GM21576 (cell line): ENCODE measurements around the gene ZBTB45.

Experiments
- ATAC-seq: cut with Tn5 transposase; IDR thresholded peaks from one replicate; pipeline ENCODE4 v1.9.1; 2021; ENCODE audit warnings: mild to moderate bottlenecking, moderate library complexity; ENCODE audit not compliant: unreplicated experiment

ZBTB45 gene

DNA sequence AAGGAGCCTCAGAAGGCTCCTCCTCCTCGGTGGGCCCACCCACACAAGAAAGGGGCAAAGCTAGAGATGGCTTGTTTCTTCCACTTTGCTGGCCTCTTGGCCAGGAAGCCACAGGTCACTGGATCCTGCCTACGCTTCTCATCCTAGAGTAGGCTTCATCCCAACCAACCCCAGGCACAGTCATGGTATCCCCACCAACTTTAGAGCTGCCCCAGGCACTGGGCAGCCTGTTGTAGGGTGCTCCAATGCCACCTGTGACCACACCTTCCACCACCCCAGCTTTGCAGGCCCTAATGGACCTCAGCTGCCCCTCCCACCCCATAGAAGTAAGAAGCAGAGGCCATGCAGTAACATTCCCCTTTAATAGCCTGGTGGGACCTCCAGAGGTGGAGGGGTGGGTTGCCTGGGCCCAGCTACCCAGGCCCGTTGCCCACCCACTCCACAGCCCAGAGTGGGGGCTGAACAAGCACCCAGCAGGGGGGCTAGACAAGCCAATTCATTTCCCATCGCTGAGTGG lies 35.8 kb upstream of the ZBTB45 start:
- ATAC-seq = no peak

DNA sequence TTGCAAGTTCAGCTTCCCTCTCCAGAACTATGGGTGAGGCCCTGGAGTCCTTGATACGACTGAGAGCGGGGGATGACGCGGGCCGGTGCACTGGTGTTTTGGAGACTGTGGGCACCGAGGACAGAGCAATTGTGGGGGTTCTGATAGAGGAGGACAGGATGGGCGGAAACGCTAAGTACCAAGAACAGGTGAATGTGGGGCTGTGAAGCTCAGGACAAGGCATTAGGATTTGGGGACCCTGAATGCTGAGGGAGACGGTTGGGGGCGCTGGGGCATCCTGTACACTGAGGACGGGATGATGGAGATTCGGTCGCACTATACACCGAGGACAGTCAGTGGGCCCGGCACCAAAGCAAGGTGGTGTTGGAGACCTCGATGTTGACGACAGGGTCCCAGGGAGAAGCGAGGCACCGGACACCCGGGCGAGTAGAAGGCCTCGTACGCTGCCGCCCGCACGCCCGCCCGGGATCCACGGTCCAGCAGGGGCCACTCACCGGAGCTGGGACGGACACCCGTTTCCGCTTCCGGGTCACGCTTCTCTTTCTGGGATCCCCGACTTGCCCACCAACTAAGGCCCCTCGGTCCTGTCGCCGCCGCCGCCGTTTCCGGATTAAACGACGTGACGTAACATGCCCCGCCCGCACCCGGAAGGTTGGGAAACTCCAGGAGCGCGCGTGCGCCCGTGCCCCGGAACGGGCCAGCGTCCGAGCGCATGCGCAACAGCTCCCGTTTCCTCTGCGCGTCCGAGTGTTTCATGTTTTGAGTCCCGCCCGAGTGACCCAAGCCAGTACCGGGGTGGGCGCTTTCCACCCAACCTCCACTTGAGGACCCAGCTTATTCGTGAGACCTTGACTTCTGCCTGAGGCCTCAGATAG lies 35.1 kb upstream of the ZBTB45 start, which contains the start of gene CHMP2A:
TSS of gene CHMP2A (minus strand) at position 612 of the 875 bp plus-strand sequence. CDS start 893 bp downstream, outside the sequence.
- ATAC-seq = no peak

DNA sequence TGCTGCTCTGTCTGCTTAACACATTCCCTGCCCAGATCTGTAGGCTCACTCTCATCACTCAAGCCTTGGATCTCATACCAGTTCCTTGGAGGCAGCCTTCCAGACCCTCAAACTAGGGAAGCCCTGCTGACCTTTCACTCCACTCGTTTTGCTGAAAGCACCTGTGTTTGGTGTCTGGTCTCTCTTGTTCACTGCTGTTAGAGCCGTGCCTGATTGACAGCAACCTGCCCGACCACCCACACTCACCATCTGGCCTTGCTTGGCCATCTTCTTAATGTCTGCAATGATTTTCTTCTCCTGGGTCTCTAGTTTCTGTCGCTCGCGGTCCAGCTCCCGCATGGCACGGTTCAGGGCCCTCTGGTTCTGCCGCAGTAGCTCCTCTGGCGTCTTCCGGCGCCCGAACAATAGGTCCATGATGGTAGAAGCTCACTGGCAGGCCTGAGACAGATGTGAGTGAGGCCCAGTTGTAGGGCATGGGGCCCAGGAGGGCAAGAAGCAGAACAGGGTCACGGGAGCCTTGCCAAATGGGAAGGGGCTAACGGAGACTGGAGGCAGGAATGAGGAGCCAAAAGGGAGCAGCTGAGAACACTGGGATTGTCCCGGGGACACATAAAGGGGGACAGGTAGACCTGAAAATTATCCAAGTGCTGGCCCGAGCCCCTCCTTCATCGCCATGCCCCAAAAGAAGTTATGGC lies 34.3 kb upstream of the ZBTB45 start:
- no peak for ATAC-seq

DNA sequence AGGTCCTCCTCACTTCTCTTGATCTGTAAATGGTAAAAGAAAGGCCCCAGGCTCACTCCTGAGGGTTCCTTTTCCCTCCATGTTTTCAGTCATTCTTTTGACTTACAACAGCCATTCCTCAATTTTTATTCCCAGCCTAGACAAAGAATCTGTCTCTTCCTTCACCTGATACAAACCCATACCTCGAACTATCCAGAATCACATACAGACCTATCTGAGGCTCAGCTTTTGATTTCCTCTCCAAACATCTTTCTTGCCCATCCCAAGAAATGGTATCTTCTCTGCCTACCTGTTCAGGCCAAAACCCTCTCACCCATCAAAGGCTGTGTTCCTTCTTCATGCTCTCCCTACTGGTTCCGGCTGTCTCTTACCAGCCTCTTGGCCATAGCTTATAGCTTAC lies 33.0 kb upstream of the ZBTB45 start:
- ATAC-seq = no peak

DNA sequence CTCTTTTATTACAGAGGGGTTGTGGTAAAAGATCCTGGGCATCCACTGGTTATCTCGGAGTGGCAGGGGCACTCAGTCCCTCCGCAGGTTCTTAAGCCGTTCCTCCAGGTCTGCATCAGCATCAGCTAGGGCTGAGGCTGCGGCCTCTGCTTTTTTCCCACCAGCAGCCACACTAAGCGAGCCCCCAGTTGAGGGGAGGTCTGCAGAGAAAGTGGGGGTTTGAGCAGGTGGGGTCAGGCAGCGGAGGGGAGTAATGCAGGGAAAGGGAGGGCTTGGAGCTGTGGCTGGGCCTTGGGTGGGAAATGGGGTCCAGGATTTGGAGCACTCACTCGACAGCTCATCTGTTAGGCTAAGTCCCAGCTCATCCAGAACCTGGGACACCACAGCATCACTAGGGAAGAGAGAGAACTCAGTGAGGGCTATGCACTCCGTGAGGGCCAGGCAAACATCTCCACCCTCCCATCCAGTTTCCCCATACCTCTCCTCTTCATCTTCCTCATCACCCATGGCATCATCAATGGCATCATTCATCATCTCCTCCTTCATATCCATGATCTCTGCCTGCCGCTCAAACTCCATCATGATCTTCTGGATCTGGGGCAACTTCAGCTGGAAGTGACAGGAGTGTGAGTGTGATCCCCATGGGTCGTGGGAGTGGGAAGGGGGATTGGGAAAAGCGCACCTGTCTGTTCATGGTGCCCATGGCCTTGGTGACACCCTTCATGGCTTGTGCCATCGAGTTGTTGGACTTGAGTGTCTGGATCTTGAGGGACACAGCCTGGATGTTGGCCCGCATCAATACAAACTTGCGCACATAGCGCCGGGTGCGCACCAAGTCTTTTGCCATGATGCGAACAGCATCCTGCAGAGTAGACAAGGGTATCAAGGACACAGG lies 32.2 kb upstream of the ZBTB45 start:
- ATAC-seq = no peak

DNA sequence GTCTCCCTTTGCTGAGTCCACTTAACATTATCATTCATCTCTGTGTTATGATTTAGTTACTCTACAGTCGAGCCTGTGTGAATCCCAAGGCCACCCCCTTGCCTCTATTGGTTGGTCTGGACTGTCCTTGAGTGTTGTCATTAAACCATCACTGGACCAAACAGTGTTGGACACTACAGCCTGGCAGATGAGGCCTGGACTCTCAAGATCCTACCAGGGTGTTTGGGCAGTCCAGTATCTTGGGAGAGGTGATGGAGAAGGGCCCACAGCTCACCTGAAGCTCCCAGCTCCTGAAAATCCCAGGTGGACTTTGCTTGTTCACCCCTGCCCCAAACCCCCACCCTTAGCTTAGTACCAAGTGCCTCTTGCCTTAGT lies 31.5 kb upstream of the ZBTB45 start:
- ATAC-seq = no peak

DNA sequence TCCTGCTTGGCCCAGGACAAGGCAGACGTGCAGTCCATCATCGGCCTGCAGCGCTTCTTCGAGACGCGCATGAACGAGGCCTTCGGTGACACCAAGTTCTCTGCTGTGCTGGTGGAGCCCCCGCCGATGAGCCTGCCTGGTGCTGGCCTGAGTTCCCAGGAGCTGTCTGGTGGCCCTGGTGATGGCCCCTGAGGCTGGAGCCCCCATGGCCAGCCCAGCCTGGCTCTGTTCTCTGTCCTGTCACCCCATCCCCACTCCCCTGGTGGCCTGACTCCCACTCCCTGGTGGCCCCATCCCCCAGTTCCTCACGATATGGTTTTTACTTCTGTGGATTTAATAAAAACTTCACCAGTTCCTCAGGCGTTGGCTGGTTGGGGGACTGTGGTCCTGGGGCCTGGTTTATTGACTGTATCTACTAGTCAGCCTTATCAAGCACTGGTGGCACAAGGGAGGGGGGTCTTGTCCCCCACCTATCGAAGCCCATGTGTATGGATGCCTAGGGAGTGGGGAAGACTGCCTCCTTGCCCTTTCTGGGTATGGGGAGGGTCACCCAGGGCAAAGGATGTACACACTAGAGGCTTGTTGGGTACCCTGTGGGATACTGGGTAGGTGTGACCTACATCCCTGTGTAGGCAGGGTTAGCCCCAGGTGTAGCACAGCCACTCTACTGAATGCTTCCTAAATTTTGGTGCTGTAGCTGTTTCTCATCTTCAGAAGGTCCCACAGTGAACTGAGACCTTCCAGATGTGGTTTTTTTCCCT lies 30.9 kb upstream of the ZBTB45 start:
- ATAC-seq = no peak

GRCh38 chr19:58549664-58550361 lies 30.2 kb upstream of the ZBTB45 start:
- no peak for ATAC-seq

GRCh38 chr19:58548859-58549663 lies 29.5 kb upstream of the ZBTB45 start:
- ATAC-seq = no peak

- no peak for ATAC-seq
Measured at GRCh38 chr19:58547323-58548312, 28.0 kb upstream of the ZBTB45 start.

- ATAC-seq = no peak
Measured at GRCh38 chr19:58546019-58546530, 26.5 kb upstream of the ZBTB45 start.

- ATAC-seq = no peak
Measured at GRCh38 chr19:58545286-58546018, 25.8 kb upstream of the ZBTB45 start.

DNA sequence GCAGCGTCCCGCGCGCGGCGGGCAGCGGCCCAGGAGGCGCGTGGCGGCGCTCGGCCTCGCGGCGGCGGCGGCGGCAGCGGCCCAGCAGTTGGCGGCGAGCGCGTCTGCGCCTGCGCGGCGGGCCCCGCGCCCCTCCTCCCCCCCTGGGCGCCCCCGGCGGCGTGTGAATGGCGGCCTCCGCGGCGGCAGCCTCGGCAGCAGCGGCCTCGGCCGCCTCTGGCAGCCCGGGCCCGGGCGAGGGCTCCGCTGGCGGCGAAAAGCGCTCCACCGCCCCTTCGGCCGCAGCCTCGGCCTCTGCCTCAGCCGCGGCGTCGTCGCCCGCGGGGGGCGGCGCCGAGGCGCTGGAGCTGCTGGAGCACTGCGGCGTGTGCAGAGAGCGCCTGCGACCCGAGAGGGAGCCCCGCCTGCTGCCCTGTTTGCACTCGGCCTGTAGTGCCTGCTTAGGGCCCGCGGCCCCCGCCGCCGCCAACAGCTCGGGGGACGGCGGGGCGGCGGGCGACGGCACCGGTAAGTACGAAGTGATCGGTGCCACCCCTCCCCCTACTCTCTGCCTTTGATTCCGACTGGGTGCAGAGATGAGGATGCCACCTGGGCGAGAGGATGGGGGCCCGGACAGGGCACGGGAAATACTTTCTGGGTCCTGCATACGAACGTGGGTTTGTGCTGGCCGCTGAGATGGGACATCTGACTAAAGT lies 25.1 kb upstream of the ZBTB45 start:
- ATAC-seq = peak; percentile 37

GRCh38 chr19:58543826-58544590 lies 24.4 kb upstream of the ZBTB45 start, which contains the start of gene TRIM28:
Gene TRIM28, plus strand, starts transcription at chr19:58544064. Its CDS starts 694 bp downstream, at chr19:58544758.
- ATAC-seq = peak; percentile 69
